Breast epithelium (tissue), 4 donors: ENCODE measurements around the gene PDE4A. TPM values are rescaled to one million over a fixed set of nuclear protein-coding genes. Genes with fewer than 3 reads are reported as not detected.

ENCODE experiments used
- DNase-seq, 2 donors: peaks; one replicate each; pipeline ENCODE4 v3.0.0-alpha.2; 2019; ENCODE audit warnings: low spot score in 2 of 2
- H3K27ac ChIP-seq, 2 donors: fragments of 200-600 bp; sonication (generic) in 1 of 2; one replicate each; pipeline ENCODE4 v1.5.1; 2016 to 2019; ENCODE audit warnings: mild to moderate bottlenecking in 1 of 2
- H3K27me3 ChIP-seq, 2 donors: fragments of 200-600 bp; sonication (generic) in 1 of 2; one replicate each; pipeline versions ENCODE4 v1.5.1 to v1.6.0; 2017 to 2019; ENCODE audit warnings: control low read depth in 1 of 2, mild to moderate bottlenecking in 1 of 2
- H3K36me3 ChIP-seq: fragments of 200-600 bp; one replicate; pipeline ENCODE4 v1.5.1; 2019
- H3K4me1 ChIP-seq, 2 donors: fragments of 200-600 bp; sonication (generic); one replicate each; pipeline ENCODE4 v1.5.1; 2016 to 2019; ENCODE audit warnings: control low read depth in 1 of 2
- H3K4me3 ChIP-seq, 3 donors: fragments of 200-600 bp; sonication (generic); 1 replicate in 2 of 3; 2 replicates in 1 of 3; pipeline ENCODE4 v1.5.1; 2016 to 2019; ENCODE audit warnings: mild to moderate bottlenecking in 3 of 3, moderate library complexity in 2 of 3
- H3K9me3 ChIP-seq, 2 donors: fragments of 200-600 bp; sonication (generic) in 1 of 2; one replicate each; pipeline ENCODE4 v1.5.1; 2016 to 2019; ENCODE audit warnings: control low read depth in 1 of 2
- CTCF ChIP-seq, 3 donors: fragments of 450-650 bp; IDR thresholded peaks; one replicate each; pipeline ENCODE4 v1.5.1; 2016 to 2017; ENCODE audit warnings: antibody characterized with exemption in 3 of 3, mild to moderate bottlenecking in 3 of 3, moderate library complexity in 3 of 3
- POLR2A ChIP-seq: fragments of 450-650 bp; IDR thresholded peaks from one replicate; pipeline ENCODE4 v1.6.1; 2016; ENCODE audit warnings: antibody characterized with exemption, mild to moderate bottlenecking, moderate library complexity
- POLR2AphosphoS5 ChIP-seq, 3 donors: sonication (generic); formaldehyde crosslinking; IDR thresholded peaks; one replicate each; pipeline ENCODE4 v1.6.1; 2017; ENCODE audit warnings: antibody characterized with exemption in 3 of 3
- intact Hi-C: fragments of 100-400 bp; cut with DNase I; formaldehyde crosslinking; loops from one replicate; pipeline ENCODE4 v1.15.1; 2023; ENCODE audit warnings: low total_unique reads
- total RNA-seq, 3 donors: library from RNA; depleted of rRNA; stranded (reverse); fragments of >200 nt; gene quantifications; one replicate each; pipeline ENCODE4 v1.1.0, GENCODE V29; 2016

Gene PDE4A
- total RNA-seq, 3 donors from 2014 or later, result 5.6 to 20.3 (median 12.1) TPM

- no peak overlapping the region for H3K27ac ChIP-seq
- H3K36me3 ChIP-seq, result no peaks in the 10 kb centered on the region
- DNase-seq, result no peak
- TF ChIP-seq POLR2A (no peak), CTCF (IDR thresholded peaks at IDR 0.05) (no peak), POLR2AphosphoS5 (IDR thresholded peaks at IDR 0.05) (no peak)
- H3K27me3 ChIP-seq, result no peaks in the 10 kb centered on the region
- intact Hi-C loops, result no loop called here
- no peaks in the 10 kb centered on the region for H3K9me3 ChIP-seq
- no peak overlapping the region for H3K4me3 ChIP-seq
- H3K4me1 ChIP-seq, result no peaks in the 10 kb centered on the region
Measured at GRCh38 chr19:10473192-10473591, 52.9 kb downstream of the PDE4A start.

DNA sequence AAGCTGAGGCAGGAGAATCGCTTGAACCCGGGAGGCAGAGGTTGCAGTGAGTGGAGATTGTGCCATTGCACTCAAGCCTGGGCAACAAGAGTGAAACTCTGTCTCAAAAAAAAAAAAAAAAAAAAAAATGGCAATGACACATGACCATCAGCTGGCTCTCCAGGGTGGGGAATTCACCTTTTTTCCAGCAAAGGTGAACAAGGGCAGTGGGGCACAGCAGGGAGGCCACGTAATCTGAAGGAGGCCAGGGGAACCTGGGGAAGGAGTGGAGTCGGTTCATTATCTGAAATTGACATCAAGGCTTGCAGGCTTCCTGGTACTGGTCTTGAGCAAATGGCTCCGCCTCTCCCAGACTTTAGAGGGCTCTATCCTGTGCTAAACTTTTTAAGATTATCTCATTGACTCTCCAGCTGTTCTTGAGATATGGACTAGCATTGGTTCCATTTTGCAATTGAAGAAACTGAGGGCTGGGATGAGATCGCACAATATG is 54.7 kb downstream of the PDE4A start:
- H3K4me3 ChIP-seq, result no peak overlapping the region
- H3K4me1 ChIP-seq, result no peaks in the 10 kb centered on the region
- no peak for TF ChIP-seq POLR2AphosphoS5 (IDR thresholded peaks at IDR 0.05)
- no peaks in the 10 kb centered on the region for H3K9me3 ChIP-seq
- no peak for DNase-seq
- intact Hi-C loops, result no loop called here
- H3K27ac ChIP-seq, result no peak overlapping the region
- H3K36me3 ChIP-seq, result no peaks in the 10 kb centered on the region
- H3K27me3 ChIP-seq, result no peaks in the 10 kb centered on the region

GRCh38 chr19:10478476-10478875 is 58.1 kb downstream of the PDE4A start:
- H3K36me3 ChIP-seq, result no peaks in the 10 kb centered on the region

GRCh38 chr19:10478903-10479384 is 58.6 kb downstream of the PDE4A start:
- H3K9me3 ChIP-seq, result no peaks in the 10 kb centered on the region
- no peak for TF ChIP-seq CTCF (IDR thresholded peaks at IDR 0.05)
- TF ChIP-seq POLR2AphosphoS5 (IDR thresholded peaks at IDR 0.05), result peak in 2 of 3 donors; percentile 30 to 45
- H3K36me3 ChIP-seq, result no peaks in the 10 kb centered on the region
- H3K27ac ChIP-seq, result peak overlapping the region; percentile 19 to 60
- intact Hi-C loops, result no loop called here
- H3K27me3 ChIP-seq, result no peaks in the 10 kb centered on the region
- no peaks in the 10 kb centered on the region for H3K4me1 ChIP-seq
- DNase-seq, result peak; percentile 86 to 91
- H3K4me3 ChIP-seq, result peak overlapping the region; percentile 47 to 66 (median 48)

More at GRCh38 chr19:10478476-10478875, 58.1 kb downstream of the PDE4A start:
- no peaks in the 10 kb centered on the region for H3K9me3 ChIP-seq
- intact Hi-C loops, result no loop called here
- peak overlapping the region; percentile 47 to 66 (median 48) for H3K4me3 ChIP-seq
- H3K4me1 ChIP-seq, result no peaks in the 10 kb centered on the region
- no peak for DNase-seq
- no peak overlapping the region for H3K27ac ChIP-seq
- TF ChIP-seq POLR2AphosphoS5 (IDR thresholded peaks at IDR 0.05) (no peak), CTCF (IDR thresholded peaks at IDR 0.05) (no peak), POLR2A (no peak)
- no peaks in the 10 kb centered on the region for H3K27me3 ChIP-seq

DNA sequence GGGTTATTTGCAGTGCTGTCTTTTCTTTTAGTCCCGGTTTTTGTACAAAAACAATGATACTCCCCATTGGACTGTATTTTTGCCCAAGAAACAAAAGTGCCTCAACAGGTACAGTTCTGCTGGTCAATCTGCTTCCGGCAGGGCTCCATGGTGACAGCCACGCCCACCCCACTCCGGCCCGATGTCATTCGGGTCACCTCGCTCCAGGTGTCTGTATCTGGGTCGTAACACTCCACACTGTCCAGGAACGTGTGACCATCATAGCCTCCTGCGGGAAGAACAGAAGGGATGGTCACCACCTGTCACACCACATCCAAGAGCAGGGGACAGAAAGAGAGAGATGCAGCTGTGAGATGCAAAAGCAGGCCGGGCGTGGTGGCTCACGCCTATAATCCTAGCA is 66.2 kb downstream of the PDE4A start:
- no peak for DNase-seq
- Histone ChIP-seq H3K27me3 (no peaks in the 10 kb centered on the region), H3K4me3 (no peak overlapping the region), H3K27ac (peak overlapping the region in 1 of 2 donors; percentile 57), H3K36me3 (peaks cover 1% of the 10 kb centered on the region), H3K4me1 (no peaks in the 10 kb centered on the region), H3K9me3 (no peaks in the 10 kb centered on the region)
- TF ChIP-seq POLR2A, result no peak
- intact Hi-C loops, result no loop called here

- Histone ChIP-seq H3K4me1 (no peaks in the 10 kb centered on the region), H3K9me3 (no peaks in the 10 kb centered on the region), H3K36me3 (peaks cover 4% of the 10 kb centered on the region), H3K4me3 (no peak overlapping the region), H3K27ac (no peak overlapping the region), H3K27me3 (no peaks in the 10 kb centered on the region)
- intact Hi-C loops, result no loop called here
- TF ChIP-seq CTCF (IDR thresholded peaks at IDR 0.05) (no peak), POLR2AphosphoS5 (IDR thresholded peaks at IDR 0.05) (no peak), POLR2A (no peak)
- DNase-seq, result no peak
Measured at GRCh38 chr19:10491472-10492047, 71.2 kb downstream of the PDE4A start.
